ENCODE results near the gene CXXC5. TPM values are rescaled to one million over a fixed set of nuclear protein-coding genes. Genes with fewer than 3 reads are reported as not detected.

The CXXC5 gene
- total RNA-seq, 1 donor from 2014 or later: 37.3 TPM

GRCh38 chr5:139732019-139732418 is 83.9 kb downstream of the CXXC5 start:
- no peaks in the 10 kb centered on the region for H3K9me3 Mint-ChIP-seq (ENCODE audit: unreplicated experiment)
- DNase-seq (ENCODE audit: low spot score): no peak
- H3K36me3 Mint-ChIP-seq (ENCODE audit: low read depth, unreplicated experiment): no peaks in the 10 kb centered on the region
- TF ChIP-seq CTCF (IDR thresholded peaks at IDR 0.05; ENCODE audit: unreplicated experiment): no peak
- no peak overlapping the region for H3K27ac Mint-ChIP-seq (ENCODE audit: unreplicated experiment)
- H3K4me3 Mint-ChIP-seq (ENCODE audit: unreplicated experiment): no peak overlapping the region
- peaks cover 2% of the 10 kb centered on the region for H3K4me1 Mint-ChIP-seq (ENCODE audit: unreplicated experiment)
- peaks cover 2% of the 10 kb centered on the region for H3K27me3 Mint-ChIP-seq (ENCODE audit: unreplicated experiment)

GRCh38 chr5:139733010-139733688 is 85.0 kb downstream of the CXXC5 start:
- peaks cover 2% of the 10 kb centered on the region for H3K27me3 Mint-ChIP-seq (ENCODE audit: unreplicated experiment)
- DNase-seq (ENCODE audit: low spot score): no peak
- no peaks in the 10 kb centered on the region for H3K9me3 Mint-ChIP-seq (ENCODE audit: unreplicated experiment)
- no peak overlapping the region for H3K4me3 Mint-ChIP-seq (ENCODE audit: unreplicated experiment)
- TF ChIP-seq CTCF (IDR thresholded peaks at IDR 0.05; ENCODE audit: unreplicated experiment): no peak
- no peaks in the 10 kb centered on the region for H3K36me3 Mint-ChIP-seq (ENCODE audit: low read depth, unreplicated experiment)
- H3K4me1 Mint-ChIP-seq (ENCODE audit: unreplicated experiment): peaks cover 2% of the 10 kb centered on the region
- H3K27ac Mint-ChIP-seq (ENCODE audit: unreplicated experiment): no peak overlapping the region

Other genes with a start within 250 kb of the CXXC5 start
- 7.6 TPM for gene SPATA24, start 244.3 kb upstream of the CXXC5 start, total RNA-seq (ENCODE audit: unreplicated experiment)
- gene DNAJC18, start 208.8 kb upstream of the CXXC5 start, total RNA-seq (ENCODE audit: unreplicated experiment): 69.6 TPM
- gene ECSCR, start 185.6 kb upstream of the CXXC5 start, total RNA-seq (ENCODE audit: unreplicated experiment): 565 TPM
- gene SMIM33, start 177.3 kb upstream of the CXXC5 start, total RNA-seq (ENCODE audit: unreplicated experiment): not detected
- gene STING1, start 165.6 kb upstream of the CXXC5 start, total RNA-seq (ENCODE audit: unreplicated experiment): 69.1 TPM
- 214 TPM for gene UBE2D2, start 87.0 kb upstream of the CXXC5 start, total RNA-seq (ENCODE audit: unreplicated experiment)
- gene PSD2, start 147.5 kb downstream of the CXXC5 start, total RNA-seq (ENCODE audit: unreplicated experiment): 0.15 TPM

All from endothelial cell (in vitro differentiated cells).